Measurements from ENCODE around the gene PKN2.

GRCh38 chr1:88787023-88787903 is 103.2 kb downstream of the PKN2 start:
- no peak for TF ChIP-seq CTBP1 (IDR thresholded peaks at IDR 0.05; ENCODE audit: borderline replicate concordance)
- no peak for TF ChIP-seq PKNOX1 (IDR thresholded peaks at IDR 0.05)
- no peak for TF ChIP-seq LEF1 (IDR thresholded peaks at IDR 0.05; ENCODE audit: borderline replicate concordance)
- no peak for TF ChIP-seq NFRKB (IDR thresholded peaks at IDR 0.05)
- no peak for TF ChIP-seq FOXM1 (IDR thresholded peaks at IDR 0.05; ENCODE audit: borderline replicate concordance)
